Stimulated activated CD4-positive, alpha-beta T cell treated with anti-CD3 and anti-CD28 coated beads, Interleukin-4, amount 100 ng/mL, for 48 hours (primary cell): ENCODE results near the gene AIMP1.

ENCODE experiments used
- DNase-seq, 2 donors: peaks; one replicate each; pipeline ENCODE4 v3.0.0-alpha.2; 2020; ENCODE audit warnings: low read depth in 2 of 2

Gene AIMP1

GRCh38 chr4:106315968-106316772, at the start of gene AIMP1, which contains the start of gene TBCK:
TSS of gene AIMP1 (plus strand) at chr4:106316550. CDS start at chr4:106325010, 8,460 bp downstream.
TSS of gene TBCK (minus strand) at chr4:106316209. CDS start at chr4:106308960, 7,249 bp downstream.
- DNase-seq, result peak; percentile 74 to 80

GRCh38 chr4:106268786-106269185, 47.6 kb upstream of the AIMP1 start:
- no peak for DNase-seq

- DNase-seq, result no peak
These were observed 46.6 kb upstream of the AIMP1 start for GRCh38 chr4:106269711-106270110.

GRCh38 chr4:106270736-106271135, 45.6 kb upstream of the AIMP1 start:
- no peak for DNase-seq

GRCh38 chr4:106273831-106274230, 42.5 kb upstream of the AIMP1 start:
- DNase-seq, result no peak

- DNase-seq, result no peak
These were observed 39.1 kb upstream of the AIMP1 start for GRCh38 chr4:106277140-106277675.

- DNase-seq, result no peak
These were observed 32.1 kb upstream of the AIMP1 start for GRCh38 chr4:106284227-106284626.

GRCh38 chr4:106286611-106287010, 29.7 kb upstream of the AIMP1 start:
- no peak for DNase-seq

- DNase-seq, result no peak
These were observed 28.9 kb upstream of the AIMP1 start for GRCh38 chr4:106287353-106287969.

- DNase-seq, result no peak
These were observed 26.6 kb upstream of the AIMP1 start for GRCh38 chr4:106289737-106290136.

- no peak for DNase-seq
These were observed 24.7 kb upstream of the AIMP1 start for GRCh38 chr4:106291678-106292077.

- no peak for DNase-seq
These were observed 22.3 kb upstream of the AIMP1 start for GRCh38 chr4:106294062-106294461.

- DNase-seq, result no peak
These were observed 18.9 kb upstream of the AIMP1 start for GRCh38 chr4:106297245-106298035.

- DNase-seq, result no peak
These were observed 16.4 kb upstream of the AIMP1 start for GRCh38 chr4:106299977-106300376.

- no peak for DNase-seq
These were observed 14.8 kb upstream of the AIMP1 start for GRCh38 chr4:106301393-106302061.

GRCh38 chr4:106302062-106302438, 14.3 kb upstream of the AIMP1 start:
- DNase-seq, result no peak

- DNase-seq, result no peak
These were observed 12.6 kb upstream of the AIMP1 start for GRCh38 chr4:106303548-106304281.

- DNase-seq, result no peak
These were observed 11.7 kb upstream of the AIMP1 start for GRCh38 chr4:106304632-106305031.

- DNase-seq, result no peak
These were observed 10.8 kb upstream of the AIMP1 start for GRCh38 chr4:106305435-106306055.

- DNase-seq, result no peak
These were observed 9.8 kb upstream of the AIMP1 start for GRCh38 chr4:106306561-106306960.
